Progenitor cell of endocrine pancreas (in vitro differentiated cells): ENCODE data around the gene NOD1. TPM values are rescaled to one million over a fixed set of nuclear protein-coding genes. Genes with fewer than 3 reads are reported as not detected.

Experiments
- DNase-seq: peaks from one replicate; pipeline ENCODE4 v3.0.0; 2021; ENCODE audit warnings: low spot score; ENCODE audit not compliant: unreplicated experiment
- H3K27ac Mint-ChIP-seq: 2 replicates; pipeline ENCODE4 v1.8.0; 2021; ENCODE audit warnings: mild to moderate bottlenecking, moderate library complexity, mixed read lengths
- H3K27me3 Mint-ChIP-seq: 2 replicates; pipeline ENCODE4 v1.8.0; 2021; ENCODE audit warnings: mixed read lengths
- H3K36me3 Mint-ChIP-seq: 2 replicates; pipeline ENCODE4 v1.8.0; 2022; ENCODE audit warnings: mixed read lengths; ENCODE audit not compliant: insufficient read depth
- H3K4me1 Mint-ChIP-seq: 2 replicates; pipeline ENCODE4 v1.8.0; 2021; ENCODE audit warnings: low read depth, mixed read lengths
- H3K4me3 Mint-ChIP-seq: 2 replicates; pipeline ENCODE4 v1.8.0; 2021; ENCODE audit warnings: low read depth, mild to moderate bottlenecking, moderate library complexity, mixed read lengths
- H3K9me3 Mint-ChIP-seq: 2 replicates; pipeline ENCODE4 v1.8.0; 2021; ENCODE audit warnings: low read depth, mixed read lengths
- total RNA-seq: library from RNA; stranded (reverse); gene quantifications from 2 replicates; pipeline ENCODE4 v1.2.1, GENCODE V29; 2021
- TF ChIP-seq, protein P1 (sequence below): fragments of 200-600 bp; sonication (generic); IDR thresholded peaks from one replicate; pipeline ENCODE4 v1.5.0; 2021; ENCODE audit warnings: antibody characterized with exemption, mild to moderate bottlenecking; ENCODE audit not compliant: unreplicated experiment

Gene NOD1
- total RNA-seq, 1 donor from 2014 or later, result 2.9 TPM

DNA sequence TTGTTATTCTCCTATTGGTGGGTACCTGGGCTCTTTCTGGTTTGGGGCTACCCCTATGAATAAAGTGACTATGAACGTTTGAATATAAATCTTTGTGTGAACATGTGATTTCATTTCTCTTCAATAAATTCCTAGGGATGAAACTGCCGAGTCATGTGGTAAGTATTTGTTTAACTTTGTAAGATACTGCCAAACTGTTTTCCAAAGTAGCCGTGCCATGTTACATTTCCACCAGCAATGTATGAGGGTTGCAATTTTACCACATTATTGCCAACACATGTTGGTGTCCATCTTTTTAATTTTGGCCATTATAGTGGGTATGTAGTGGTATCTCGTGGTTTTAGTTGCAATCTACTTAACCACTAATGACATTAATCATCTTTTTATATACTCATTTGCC, 99.5 kb downstream of the NOD1 start:
- Mint-ChIP-seq H3K4me3 (no peak overlapping the region), H3K27ac (no peak overlapping the region), H3K27me3 (no peaks in the 10 kb centered on the region), H3K36me3 (peaks cover 8% of the 10 kb centered on the region), H3K4me1 (peaks cover 8% of the 10 kb centered on the region), H3K9me3 (peaks cover 24% of the 10 kb centered on the region)
- TF ChIP-seq, protein P1, sequence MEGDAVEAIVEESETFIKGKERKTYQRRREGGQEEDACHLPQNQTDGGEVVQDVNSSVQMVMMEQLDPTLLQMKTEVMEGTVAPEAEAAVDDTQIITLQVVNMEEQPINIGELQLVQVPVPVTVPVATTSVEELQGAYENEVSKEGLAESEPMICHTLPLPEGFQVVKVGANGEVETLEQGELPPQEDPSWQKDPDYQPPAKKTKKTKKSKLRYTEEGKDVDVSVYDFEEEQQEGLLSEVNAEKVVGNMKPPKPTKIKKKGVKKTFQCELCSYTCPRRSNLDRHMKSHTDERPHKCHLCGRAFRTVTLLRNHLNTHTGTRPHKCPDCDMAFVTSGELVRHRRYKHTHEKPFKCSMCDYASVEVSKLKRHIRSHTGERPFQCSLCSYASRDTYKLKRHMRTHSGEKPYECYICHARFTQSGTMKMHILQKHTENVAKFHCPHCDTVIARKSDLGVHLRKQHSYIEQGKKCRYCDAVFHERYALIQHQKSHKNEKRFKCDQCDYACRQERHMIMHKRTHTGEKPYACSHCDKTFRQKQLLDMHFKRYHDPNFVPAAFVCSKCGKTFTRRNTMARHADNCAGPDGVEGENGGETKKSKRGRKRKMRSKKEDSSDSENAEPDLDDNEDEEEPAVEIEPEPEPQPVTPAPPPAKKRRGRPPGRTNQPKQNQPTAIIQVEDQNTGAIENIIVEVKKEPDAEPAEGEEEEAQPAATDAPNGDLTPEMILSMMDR, result no peak
- no peak for DNase-seq

DNA sequence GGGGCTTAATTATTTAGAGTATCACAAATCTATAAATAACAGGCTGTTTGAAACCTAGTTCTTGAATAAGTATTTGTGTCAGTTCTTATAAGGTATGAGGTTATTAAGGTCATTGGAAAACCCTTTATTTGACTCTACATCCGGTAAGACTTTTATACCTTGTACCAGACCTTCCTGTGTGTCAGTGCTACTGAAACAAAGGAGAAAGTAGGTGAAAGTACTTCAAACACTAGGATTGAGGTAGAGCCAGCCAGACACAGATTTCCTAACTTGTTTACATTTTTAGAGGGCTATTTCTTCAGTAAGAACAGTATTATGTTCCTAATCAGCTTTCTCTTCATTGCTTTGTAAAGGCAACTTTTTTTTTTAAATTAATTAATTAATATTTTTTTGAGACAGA, 100.3 kb downstream of the NOD1 start:
- no peak for DNase-seq
- no peak overlapping the region for H3K27ac Mint-ChIP-seq
- H3K4me1 Mint-ChIP-seq, result peaks cover 8% of the 10 kb centered on the region
- no peak overlapping the region for H3K4me3 Mint-ChIP-seq
- no peaks in the 10 kb centered on the region for H3K27me3 Mint-ChIP-seq
- peaks cover 8% of the 10 kb centered on the region for H3K36me3 Mint-ChIP-seq
- TF ChIP-seq, protein P1, result no peak
- H3K9me3 Mint-ChIP-seq, result peaks cover 16% of the 10 kb centered on the region

Other genes starting within 250 kb of the NOD1 start
- gene ZNRF2, start 194.2 kb downstream of the NOD1 start, total RNA-seq, result 13.8 and 14.4 TPM in 2 replicates
- 54.0 and 54.7 TPM in 2 replicates for gene GGCT, start 26.0 kb upstream of the NOD1 start, total RNA-seq
- gene GARS1, start 116.1 kb upstream of the NOD1 start, total RNA-seq, result 117 and 141 TPM in 2 replicates
- gene CRHR2, start 203.7 kb upstream of the NOD1 start, total RNA-seq, result not detected in 2 replicates